ENCODE data around the gene CHTF18. TPM values are rescaled to one million over a fixed set of nuclear protein-coding genes. Genes with fewer than 3 reads are reported as not detected.

CHTF18 gene
- total and polyA plus RNA-seq, 2 experiments from 2014 or later: 61.3 to 129 TPM

DNA sequence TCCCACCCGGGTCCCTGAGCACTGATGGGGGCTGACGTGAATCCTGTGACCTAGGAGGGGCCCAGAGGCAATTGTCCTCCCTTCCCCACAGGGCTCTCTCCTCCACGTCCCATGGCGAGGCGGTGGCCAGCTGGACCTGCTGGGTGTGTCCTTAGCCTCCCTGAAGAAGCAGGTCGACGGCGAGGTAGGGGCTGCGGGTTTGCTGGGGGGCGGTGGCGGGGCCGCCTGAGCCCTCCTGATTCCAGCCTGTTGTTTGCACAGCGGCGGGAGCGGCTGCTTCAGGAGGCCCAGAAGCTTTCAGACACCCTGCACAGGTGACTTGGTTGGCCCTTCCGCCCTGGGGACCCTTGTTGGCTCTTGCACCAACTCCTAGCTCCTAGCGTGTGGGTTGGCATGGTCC lies 1.7 kb downstream of the CHTF18 start (continued):
- TF ChIP-seq ZNF114 (CRISPR knock-in tag; IDR thresholded peaks at IDR 0.05) (no peak), CREB1 (CRISPR knock-in tag; IDR thresholded peaks at IDR 0.05; ENCODE audit: low read depth) (no peak), JUNB (IDR thresholded peaks at IDR 0.05; ENCODE audit: unreplicated experiment) (no peak)
- TF ChIP-seq, protein P1, sequence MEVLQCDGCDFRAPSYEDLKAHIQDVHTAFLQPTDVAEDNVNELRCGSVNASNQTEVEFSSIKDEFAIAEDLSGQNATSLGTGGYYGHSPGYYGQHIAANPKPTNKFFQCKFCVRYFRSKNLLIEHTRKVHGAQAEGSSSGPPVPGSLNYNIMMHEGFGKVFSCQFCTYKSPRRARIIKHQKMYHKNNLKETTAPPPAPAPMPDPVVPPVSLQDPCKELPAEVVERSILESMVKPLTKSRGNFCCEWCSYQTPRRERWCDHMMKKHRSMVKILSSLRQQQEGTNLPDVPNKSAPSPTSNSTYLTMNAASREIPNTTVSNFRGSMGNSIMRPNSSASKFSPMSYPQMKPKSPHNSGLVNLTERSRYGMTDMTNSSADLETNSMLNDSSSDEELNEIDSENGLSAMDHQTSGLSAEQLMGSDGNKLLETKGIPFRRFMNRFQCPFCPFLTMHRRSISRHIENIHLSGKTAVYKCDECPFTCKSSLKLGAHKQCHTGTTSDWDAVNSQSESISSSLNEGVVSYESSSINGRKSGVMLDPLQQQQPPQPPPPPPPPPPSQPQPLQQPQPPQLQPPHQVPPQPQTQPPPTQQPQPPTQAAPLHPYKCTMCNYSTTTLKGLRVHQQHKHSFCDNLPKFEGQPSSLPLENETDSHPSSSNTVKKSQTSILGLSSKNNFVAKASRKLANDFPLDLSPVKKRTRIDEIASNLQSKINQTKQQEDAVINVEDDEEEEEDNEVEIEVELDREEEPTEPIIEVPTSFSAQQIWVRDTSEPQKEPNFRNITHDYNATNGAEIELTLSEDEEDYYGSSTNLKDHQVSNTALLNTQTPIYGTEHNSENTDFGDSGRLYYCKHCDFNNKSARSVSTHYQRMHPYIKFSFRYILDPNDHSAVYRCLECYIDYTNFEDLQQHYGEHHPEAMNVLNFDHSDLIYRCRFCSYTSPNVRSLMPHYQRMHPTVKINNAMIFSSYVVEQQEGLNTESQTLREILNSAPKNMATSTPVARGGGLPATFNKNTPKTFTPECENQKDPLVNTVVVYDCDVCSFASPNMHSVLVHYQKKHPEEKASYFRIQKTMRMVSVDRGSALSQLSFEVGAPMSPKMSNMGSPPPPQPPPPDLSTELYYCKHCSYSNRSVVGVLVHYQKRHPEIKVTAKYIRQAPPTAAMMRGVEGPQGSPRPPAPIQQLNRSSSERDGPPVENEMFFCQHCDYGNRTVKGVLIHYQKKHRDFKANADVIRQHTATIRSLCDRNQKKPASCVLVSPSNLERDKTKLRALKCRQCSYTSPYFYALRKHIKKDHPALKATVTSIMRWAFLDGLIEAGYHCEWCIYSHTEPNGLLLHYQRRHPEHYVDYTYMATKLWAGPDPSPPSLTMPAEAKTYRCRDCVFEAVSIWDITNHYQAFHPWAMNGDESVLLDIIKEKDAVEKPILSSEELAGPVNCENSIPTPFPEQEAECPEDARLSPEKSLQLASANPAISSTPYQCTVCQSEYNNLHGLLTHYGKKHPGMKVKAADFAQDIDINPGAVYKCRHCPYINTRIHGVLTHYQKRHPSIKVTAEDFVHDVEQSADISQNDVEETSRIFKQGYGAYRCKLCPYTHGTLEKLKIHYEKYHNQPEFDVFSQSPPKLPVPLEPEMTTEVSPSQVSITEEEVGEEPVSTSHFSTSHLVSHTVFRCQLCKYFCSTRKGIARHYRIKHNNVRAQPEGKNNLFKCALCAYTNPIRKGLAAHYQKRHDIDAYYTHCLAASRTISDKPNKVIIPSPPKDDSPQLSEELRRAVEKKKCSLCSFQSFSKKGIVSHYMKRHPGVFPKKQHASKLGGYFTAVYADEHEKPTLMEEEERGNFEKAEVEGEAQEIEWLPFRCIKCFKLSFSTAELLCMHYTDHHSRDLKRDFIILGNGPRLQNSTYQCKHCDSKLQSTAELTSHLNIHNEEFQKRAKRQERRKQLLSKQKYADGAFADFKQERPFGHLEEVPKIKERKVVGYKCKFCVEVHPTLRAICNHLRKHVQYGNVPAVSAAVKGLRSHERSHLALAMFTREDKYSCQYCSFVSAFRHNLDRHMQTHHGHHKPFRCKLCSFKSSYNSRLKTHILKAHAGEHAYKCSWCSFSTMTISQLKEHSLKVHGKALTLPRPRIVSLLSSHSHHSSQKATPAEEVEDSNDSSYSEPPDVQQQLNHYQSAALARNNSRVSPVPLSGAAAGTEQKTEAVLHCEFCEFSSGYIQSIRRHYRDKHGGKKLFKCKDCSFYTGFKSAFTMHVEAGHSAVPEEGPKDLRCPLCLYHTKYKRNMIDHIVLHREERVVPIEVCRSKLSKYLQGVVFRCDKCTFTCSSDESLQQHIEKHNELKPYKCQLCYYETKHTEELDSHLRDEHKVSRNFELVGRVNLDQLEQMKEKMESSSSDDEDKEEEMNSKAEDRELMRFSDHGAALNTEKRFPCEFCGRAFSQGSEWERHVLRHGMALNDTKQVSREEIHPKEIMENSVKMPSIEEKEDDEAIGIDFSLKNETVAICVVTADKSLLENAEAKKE (CRISPR knock-in tag; IDR thresholded peaks at IDR 0.05): no peak

DNA sequence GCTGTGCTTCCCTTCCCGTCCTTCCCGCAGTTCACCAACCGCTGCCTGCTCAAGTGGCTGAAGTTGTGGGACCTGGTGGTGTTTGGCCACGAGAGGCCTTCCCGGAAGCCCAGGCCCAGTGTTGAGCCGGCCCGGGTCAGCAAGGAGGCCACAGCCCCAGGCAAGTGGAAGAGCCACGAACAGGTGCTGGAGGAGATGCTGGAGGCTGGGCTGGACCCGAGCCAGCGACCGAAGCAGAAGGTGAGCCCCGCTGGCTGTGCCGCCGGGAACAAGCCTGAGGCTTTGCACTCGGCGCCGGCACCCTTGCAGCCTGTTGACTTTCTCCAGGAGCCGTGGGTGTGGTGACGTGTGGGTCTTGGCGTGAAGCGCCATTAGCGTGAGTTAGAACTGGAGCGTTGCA lies 2.7 kb downstream of the CHTF18 start:
- Mint-ChIP-seq H3K4me3 (no peak overlapping the region; the same call in 2 of the 3 replicates), H3K27ac (no peak overlapping the region), H3K27me3 (ENCODE audit: insufficient read depth, low read depth, poor library complexity) (peaks cover 11% of the 10 kb centered on the region), H3K36me3 (ENCODE audit: low read depth) (peaks cover 17% of the 10 kb centered on the region), H3K9me3 (no peaks in the 10 kb centered on the region; the same call in 2 of the 3 replicates), H3K4me1 (no peaks in the 10 kb centered on the region)
- Histone ChIP-seq H2AFZ (no peak overlapping the region), H3K27ac (ENCODE audit: low read depth) (no peak overlapping the region), H3K36me3 (ENCODE audit: insufficient read depth) (no peaks in the 10 kb centered on the region; the same call in 1 of the 2 replicates), H3K4me1 (ENCODE audit: insufficient read depth) (no peaks in the 10 kb centered on the region), H4K20me1 (replicated peaks; ENCODE audit: insufficient read depth) (peaks cover 15% of the 10 kb centered on the region), H3K4me3 (no peak overlapping the region), H3F3A (replicated peaks; ENCODE audit: low read depth) (no peaks in the 10 kb centered on the region), H3K4me2 (no peak overlapping the region), H3K79me2 (replicated peaks; ENCODE audit: insufficient read depth) (peaks cover 11% of the 10 kb centered on the region; the same call in 1 of the 2 replicates), H3K27me3 (ENCODE audit: insufficient read depth) (no peaks in the 10 kb centered on the region), H3K9me2 (ENCODE audit: insufficient read depth) (no peaks in the 10 kb centered on the region)
- no peak for ATAC-seq
- DNase-seq (ENCODE audit: low spot score): no peak
- TF ChIP-seq ZNF331 (CRISPR knock-in tag; IDR thresholded peaks at IDR 0.05; ENCODE audit: low read depth): no peak
- no peak for TF ChIP-seq STAT1 (IDR thresholded peaks at IDR 0.05; ENCODE audit: unreplicated experiment)
- TF ChIP-seq, protein P2, sequence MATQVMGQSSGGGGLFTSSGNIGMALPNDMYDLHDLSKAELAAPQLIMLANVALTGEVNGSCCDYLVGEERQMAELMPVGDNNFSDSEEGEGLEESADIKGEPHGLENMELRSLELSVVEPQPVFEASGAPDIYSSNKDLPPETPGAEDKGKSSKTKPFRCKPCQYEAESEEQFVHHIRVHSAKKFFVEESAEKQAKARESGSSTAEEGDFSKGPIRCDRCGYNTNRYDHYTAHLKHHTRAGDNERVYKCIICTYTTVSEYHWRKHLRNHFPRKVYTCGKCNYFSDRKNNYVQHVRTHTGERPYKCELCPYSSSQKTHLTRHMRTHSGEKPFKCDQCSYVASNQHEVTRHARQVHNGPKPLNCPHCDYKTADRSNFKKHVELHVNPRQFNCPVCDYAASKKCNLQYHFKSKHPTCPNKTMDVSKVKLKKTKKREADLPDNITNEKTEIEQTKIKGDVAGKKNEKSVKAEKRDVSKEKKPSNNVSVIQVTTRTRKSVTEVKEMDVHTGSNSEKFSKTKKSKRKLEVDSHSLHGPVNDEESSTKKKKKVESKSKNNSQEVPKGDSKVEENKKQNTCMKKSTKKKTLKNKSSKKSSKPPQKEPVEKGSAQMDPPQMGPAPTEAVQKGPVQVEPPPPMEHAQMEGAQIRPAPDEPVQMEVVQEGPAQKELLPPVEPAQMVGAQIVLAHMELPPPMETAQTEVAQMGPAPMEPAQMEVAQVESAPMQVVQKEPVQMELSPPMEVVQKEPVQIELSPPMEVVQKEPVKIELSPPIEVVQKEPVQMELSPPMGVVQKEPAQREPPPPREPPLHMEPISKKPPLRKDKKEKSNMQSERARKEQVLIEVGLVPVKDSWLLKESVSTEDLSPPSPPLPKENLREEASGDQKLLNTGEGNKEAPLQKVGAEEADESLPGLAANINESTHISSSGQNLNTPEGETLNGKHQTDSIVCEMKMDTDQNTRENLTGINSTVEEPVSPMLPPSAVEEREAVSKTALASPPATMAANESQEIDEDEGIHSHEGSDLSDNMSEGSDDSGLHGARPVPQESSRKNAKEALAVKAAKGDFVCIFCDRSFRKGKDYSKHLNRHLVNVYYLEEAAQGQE (IDR thresholded peaks at IDR 0.05; ENCODE audit: unreplicated experiment): no peak
- no peak for TF ChIP-seq NANOG (IDR thresholded peaks at IDR 0.05; ENCODE audit: borderline replicate concordance)
- no peak for TF ChIP-seq EZH2 (IDR thresholded peaks at IDR 0.05; ENCODE audit: low read depth, unreplicated experiment)
